ENCODE measurements around the gene RINL.

DNA sequence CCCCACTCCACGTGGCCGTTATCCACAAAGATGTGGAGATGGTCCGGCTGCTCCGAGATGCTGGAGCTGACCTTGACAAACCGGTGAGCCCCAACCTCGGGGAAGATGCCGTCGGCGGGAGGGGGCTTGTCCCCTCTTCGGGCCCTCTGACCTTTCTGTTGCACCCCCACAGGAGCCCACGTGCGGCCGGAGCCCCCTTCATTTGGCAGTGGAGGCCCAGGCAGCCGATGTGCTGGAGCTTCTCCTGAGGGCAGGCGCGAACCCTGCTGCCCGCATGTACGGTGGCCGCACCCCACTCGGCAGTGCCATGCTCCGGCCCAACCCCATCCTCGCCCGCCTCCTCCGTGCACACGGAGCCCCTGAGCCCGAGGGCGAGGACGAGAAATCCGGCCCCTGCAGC is 29.2 kb upstream of the RINL start:
- no peak for TF ChIP-seq YY1 (IDR thresholded peaks at IDR 0.05; ENCODE audit: low read depth)
- TF ChIP-seq, protein P1, sequence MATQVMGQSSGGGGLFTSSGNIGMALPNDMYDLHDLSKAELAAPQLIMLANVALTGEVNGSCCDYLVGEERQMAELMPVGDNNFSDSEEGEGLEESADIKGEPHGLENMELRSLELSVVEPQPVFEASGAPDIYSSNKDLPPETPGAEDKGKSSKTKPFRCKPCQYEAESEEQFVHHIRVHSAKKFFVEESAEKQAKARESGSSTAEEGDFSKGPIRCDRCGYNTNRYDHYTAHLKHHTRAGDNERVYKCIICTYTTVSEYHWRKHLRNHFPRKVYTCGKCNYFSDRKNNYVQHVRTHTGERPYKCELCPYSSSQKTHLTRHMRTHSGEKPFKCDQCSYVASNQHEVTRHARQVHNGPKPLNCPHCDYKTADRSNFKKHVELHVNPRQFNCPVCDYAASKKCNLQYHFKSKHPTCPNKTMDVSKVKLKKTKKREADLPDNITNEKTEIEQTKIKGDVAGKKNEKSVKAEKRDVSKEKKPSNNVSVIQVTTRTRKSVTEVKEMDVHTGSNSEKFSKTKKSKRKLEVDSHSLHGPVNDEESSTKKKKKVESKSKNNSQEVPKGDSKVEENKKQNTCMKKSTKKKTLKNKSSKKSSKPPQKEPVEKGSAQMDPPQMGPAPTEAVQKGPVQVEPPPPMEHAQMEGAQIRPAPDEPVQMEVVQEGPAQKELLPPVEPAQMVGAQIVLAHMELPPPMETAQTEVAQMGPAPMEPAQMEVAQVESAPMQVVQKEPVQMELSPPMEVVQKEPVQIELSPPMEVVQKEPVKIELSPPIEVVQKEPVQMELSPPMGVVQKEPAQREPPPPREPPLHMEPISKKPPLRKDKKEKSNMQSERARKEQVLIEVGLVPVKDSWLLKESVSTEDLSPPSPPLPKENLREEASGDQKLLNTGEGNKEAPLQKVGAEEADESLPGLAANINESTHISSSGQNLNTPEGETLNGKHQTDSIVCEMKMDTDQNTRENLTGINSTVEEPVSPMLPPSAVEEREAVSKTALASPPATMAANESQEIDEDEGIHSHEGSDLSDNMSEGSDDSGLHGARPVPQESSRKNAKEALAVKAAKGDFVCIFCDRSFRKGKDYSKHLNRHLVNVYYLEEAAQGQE (IDR thresholded peaks at IDR 0.05; ENCODE audit: low read depth): no peak
- TF ChIP-seq, protein P2, sequence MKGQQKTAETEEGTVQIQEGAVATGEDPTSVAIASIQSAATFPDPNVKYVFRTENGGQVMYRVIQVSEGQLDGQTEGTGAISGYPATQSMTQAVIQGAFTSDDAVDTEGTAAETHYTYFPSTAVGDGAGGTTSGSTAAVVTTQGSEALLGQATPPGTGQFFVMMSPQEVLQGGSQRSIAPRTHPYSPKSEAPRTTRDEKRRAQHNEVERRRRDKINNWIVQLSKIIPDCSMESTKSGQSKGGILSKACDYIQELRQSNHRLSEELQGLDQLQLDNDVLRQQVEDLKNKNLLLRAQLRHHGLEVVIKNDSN (IDR thresholded peaks at IDR 0.05): no peak
- TF ChIP-seq, protein P3, sequence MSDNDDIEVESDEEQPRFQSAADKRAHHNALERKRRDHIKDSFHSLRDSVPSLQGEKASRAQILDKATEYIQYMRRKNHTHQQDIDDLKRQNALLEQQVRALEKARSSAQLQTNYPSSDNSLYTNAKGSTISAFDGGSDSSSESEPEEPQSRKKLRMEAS (IDR thresholded peaks at IDR 0.05): no peak
- no peak for TF ChIP-seq FOXM1 (IDR thresholded peaks at IDR 0.05; ENCODE audit: borderline replicate concordance, low read depth)
- TF ChIP-seq EP300 (IDR thresholded peaks at IDR 0.05; ENCODE audit: borderline replicate concordance): no peak
- TF ChIP-seq CREB1 (IDR thresholded peaks at IDR 0.05; ENCODE audit: low read depth): no peak
- no peak for TF ChIP-seq RAD21 (IDR thresholded peaks at IDR 0.05; ENCODE audit: low read depth)

Data from Ishikawa (cell line).